NCI-H82 treated with DMSO at 0.1 percent for 48 hours (cell line): ENCODE measurements around the gene GJC1.

Source experiments
- DNase-seq: peaks from one replicate; lab custom pipeline; 2025; ENCODE audit not compliant: unreplicated experiment; lab: John Stamatoyannopoulos, UW

Gene GJC1

GRCh38 chr17:44804302-44805089 lies 25.6 kb downstream of the GJC1 start:
- no peak for DNase-seq

- DNase-seq, result no peak
Measured at GRCh38 chr17:44801880-44802279, 28.2 kb downstream of the GJC1 start.

GRCh38 chr17:44798356-44798755 lies 31.7 kb downstream of the GJC1 start:
- no peak for DNase-seq

DNA sequence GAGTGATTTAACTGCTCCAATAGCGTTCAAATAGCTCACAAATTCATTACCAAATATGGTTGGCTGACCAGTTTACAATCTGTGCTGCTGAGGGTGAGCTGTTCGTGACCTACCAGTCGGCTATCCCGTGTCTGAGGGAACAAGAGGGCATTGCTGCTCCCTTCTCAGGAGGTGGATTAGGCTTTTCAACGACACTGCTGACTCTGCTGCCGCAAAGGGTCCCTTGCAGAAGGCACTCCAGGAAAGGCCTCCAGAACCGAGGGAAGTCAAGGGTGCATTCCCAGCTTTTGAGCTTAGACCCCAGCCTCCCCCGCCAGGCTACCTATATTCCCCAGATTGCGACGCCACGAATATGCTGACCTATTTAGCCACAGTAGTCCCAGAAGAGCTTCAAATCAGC lies 32.3 kb downstream of the GJC1 start:
- DNase-seq, result no peak

- DNase-seq, result no peak
Measured at GRCh38 chr17:44796731-44797130, 33.4 kb downstream of the GJC1 start.

- DNase-seq, result no peak
Measured at GRCh38 chr17:44795928-44796327, 34.2 kb downstream of the GJC1 start.

DNA sequence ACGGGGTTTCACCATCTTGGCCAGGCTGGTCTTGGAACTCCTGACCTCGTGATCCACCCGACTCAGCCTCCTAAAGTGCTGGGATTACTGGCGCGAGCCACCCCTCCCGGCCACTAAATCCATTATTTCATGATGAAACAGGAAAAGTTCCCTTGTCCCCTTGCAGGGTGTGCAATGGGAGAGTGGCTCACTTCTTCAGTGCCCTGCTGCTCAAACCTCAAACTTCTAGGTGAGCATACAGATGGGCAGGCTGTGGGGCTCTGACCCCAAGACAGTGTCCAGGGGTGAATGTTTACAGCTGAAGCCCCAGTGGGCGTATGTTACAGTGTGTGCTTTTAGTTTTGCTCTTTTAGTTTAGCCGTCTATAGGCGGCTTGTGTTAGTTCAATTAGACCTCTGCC lies 34.7 kb downstream of the GJC1 start:
- DNase-seq, result no peak

GRCh38 chr17:44794851-44795413 lies 35.2 kb downstream of the GJC1 start:
- DNase-seq, result no peak

GRCh38 chr17:44793885-44794842 lies 35.9 kb downstream of the GJC1 start:
- DNase-seq, result no peak

- no peak for DNase-seq
Measured at GRCh38 chr17:44792276-44792675, 37.8 kb downstream of the GJC1 start.

- no peak for DNase-seq
Measured at GRCh38 chr17:44788139-44788538, 41.9 kb downstream of the GJC1 start.

GRCh38 chr17:44787271-44787940 lies 42.7 kb downstream of the GJC1 start:
- no peak for DNase-seq

DNA sequence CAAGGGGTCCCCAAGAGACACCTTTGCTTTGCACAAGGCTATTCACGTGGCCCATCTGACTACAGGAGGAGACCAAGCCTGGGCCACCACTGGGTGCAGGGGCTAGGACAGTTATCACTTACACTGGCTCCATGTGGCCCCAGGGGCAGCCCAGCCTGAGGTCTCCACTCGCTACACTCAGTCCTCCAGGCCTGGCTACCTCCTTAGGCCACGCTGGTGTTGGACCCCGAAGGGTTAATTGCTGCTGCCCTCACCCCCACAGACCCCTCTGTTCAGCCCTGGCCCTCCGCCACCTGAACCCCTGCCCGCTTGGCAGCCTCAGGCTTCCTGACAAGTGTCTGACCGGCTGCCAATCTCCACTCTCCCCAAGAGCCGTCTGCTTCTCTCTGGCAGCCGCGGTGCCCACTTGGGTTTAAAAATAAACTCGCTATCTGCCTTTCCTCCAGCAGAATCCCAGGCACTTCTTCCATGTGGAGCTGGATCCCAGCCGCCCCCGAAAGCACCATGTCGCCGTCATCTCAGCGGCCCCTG lies 43.5 kb downstream of the GJC1 start:
- DNase-seq, result no peak

- DNase-seq, result no peak
Measured at GRCh38 chr17:44785921-44786320, 44.2 kb downstream of the GJC1 start.

- no peak for DNase-seq
Measured at GRCh38 chr17:44782326-44782850, 47.7 kb downstream of the GJC1 start.

DNA sequence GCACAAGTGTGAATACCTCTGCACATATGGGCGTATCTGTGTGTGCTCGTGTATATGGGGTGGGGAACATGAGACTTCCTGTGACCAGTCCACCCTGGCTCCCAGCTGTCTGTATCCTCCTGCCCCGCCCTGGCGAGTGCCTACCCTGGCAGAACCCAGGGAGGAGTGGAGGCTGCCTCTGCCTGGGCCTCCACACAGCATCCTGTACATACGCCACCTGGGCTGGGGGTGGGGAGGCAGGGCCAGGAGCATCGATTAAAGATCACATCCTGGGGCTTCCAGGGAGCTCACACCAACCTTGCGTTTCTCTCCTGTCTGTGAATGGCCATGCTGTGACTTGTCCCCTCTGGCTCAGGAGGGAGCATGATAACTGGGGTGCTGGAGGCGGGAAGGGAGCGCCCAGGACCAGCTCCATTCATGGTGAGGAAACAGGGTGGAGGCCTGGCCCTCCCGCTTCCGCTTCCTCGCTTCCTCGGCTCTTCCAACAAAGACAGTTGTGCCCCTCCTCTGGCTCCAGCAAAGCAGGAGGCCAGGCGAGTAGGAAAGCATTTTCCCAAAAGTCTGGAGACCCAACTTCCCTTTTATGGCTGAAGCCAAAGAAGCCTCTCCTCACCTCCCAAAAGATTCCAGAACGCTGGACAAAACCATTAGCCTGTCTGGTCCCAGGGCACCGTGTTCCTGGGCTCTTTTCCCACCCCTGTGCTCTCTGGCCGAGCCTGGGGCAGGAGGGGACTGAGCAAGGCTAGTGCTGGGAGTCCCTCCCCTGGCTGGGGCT lies 48.3 kb downstream of the GJC1 start:
- no peak for DNase-seq

- no peak for DNase-seq
Measured at GRCh38 chr17:44780845-44781480, 49.1 kb downstream of the GJC1 start.

DNA sequence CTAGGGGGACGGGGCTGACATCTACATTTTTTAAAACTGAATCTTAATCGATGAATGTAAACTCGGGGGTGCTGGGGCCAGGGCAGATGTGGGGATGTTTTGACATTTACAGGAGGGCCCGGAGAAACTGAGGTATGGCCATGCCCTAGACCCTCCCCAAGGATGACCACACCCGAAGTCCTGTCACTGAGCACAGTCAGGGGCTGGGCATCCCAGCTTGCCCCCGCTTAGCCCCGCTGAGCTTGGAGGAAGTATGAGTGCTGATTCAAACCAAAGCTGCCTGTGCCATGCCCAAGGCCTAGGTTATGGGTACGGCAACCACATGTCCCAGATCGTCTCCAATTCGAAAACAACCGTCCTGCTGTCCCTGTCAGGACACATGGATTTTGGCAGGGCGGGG lies 49.9 kb downstream of the GJC1 start:
- DNase-seq, result no peak

DNA sequence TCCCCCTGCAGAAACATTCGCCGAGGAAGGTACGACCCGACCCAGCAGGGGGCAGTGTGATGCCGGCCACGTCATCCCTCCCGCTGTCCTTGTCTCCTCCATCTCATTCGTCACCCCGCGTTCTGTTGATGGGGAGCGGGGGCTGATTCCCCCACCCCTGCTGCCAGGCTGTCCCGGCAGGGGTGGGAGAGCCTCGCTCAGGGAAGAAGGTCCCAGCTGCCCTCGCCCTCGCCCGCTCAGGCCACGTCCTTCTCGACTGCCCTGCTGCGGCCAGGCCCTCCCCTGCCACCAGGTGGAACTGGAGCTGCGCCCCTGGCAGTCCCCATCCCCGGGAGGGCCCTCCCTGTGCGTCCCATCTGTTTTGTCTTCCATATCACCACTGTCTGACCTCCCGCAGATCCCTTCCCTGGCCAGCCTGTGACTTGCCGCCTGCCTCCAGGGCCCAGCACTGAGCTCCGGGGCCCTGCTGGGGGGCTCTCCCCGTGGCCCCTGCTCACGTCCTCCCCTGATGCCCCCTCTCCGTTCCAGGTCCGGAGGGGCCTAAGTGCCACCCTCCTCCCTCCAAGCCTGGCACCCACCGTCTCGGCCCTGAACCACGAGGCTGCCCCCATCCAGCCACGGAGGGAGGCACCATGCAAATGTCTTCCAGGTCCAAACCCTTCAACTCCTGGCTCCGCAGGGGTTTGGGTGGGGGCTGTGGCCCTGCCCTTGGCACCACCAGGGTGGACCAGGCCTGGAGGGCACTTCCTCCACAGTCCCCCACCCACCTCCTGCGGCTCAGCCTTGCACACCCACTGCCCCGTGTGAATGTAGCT lies 50.7 kb downstream of the GJC1 start:
- peak; percentile 67 for DNase-seq
